Activated CD4-positive, alpha-beta T cell treated with anti-CD3 and anti-CD28 coated beads, Interleukin-2, Interleukin-6, amounts not matched to agents 100 ng/mL and 50 ng/mL, durations not matched to agents 16 hours and 8 hours (primary cell): ENCODE data around the gene KLHL17.
"Not testable (repeated sequence)": the region's sequence is repeated elsewhere in the genome, so short reads cannot be mapped to it uniquely, and the experiment has no call there.

ENCODE experiments used
- DNase-seq: peaks from one replicate; pipeline ENCODE4 v3.0.0-alpha.2; 2020

The KLHL17 gene

GRCh38 chr1:1003618-1004419 is 43.4 kb downstream of the KLHL17 start:
- DNase-seq, result no peak

DNA sequence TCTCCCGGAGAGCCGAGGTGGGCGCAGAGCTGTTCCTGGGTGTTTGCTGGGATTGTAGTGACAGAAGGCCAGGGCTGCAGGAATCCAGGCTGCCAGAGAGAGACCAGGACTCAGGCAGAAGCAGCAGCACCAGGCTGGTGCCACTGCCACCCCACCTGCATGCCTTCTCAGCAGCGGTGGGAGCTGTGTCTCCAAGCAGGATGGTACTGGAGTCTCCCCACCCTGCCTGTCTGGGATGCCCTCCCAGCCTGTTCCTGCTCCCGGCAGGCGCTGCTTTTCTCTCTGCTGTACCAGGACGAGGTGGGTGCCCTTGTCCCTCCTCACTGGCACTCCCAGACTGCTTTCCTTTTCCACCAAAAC is 44.0 kb downstream of the KLHL17 start:
- DNase-seq, result no peak

GRCh38 chr1:1004780-1005697 is 44.7 kb downstream of the KLHL17 start:
- no peak for DNase-seq

DNA sequence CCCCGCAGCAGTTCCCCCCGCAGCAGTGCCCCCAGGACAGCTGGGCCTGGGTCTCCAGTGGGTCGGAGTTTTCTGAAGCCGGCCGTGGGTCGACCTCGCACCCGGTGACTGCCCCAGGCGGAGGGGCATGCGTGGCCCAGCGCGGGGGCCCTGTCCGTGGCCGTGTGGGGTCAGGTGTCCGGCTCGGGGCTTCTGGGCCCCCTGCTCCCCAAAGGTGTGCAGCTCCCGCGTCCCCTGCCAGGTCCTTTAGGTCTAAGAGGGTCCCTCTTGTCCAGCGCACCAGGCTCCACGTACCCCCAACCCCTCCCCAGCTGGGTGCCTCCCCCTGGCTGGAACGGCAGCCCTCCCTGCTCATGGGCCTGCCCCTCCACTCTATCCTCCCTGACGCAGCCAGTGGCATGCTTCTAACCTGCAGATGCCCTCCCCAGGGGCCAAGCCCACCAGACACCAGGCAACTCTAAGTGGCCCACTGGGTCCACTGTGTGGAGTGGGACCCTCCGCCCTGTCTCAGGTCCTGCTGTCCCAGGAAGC is 45.5 kb downstream of the KLHL17 start:
- DNase-seq, result no peak

- no peak for DNase-seq
Observed at GRCh38 chr1:1006305-1007159, 46.1 kb downstream of the KLHL17 start.

- not testable (repeated sequence) for DNase-seq
Observed at GRCh38 chr1:1010131-1010530, 49.7 kb downstream of the KLHL17 start.

GRCh38 chr1:1011396-1011949 is 51.1 kb downstream of the KLHL17 start:
- no peak for DNase-seq

DNA sequence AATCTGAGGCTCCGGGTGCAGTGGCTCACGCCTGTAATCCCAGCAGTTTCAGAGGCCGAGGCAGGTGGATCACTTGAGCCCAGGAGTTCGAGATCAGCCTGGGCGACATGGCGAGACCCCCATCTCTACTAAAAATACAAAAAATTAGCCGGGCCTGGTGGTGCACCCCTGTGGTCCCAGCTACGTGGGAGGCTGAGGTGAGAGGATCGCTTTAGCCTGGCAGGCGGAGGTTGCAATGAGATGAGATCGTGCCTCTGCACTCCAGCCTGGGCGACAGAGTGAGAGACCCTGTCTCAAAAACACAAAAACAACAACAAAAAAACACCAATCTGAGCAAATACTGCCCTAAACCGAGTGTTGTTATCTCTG is 52.3 kb downstream of the KLHL17 start:
- not testable (repeated sequence) for DNase-seq

GRCh38 chr1:1013105-1013921 is 52.9 kb downstream of the KLHL17 start, which contains the start of gene ISG15:
ISG15 (plus strand) TSS chr1:1013497; CDS start chr1:1013574, 77 bp downstream.
- DNase-seq, result peak; percentile 92

GRCh38 chr1:1013922-1014648 is 53.7 kb downstream of the KLHL17 start:
- DNase-seq, result no peak

- DNase-seq, result no peak
Observed at GRCh38 chr1:1014799-1015681, 54.7 kb downstream of the KLHL17 start.
